Suprapubic skin (tissue), 4 donors: Measurements from ENCODE around the gene ZMYND19.

Experiments
- CTCF ChIP-seq, 2 donors: fragments of 200-600 bp in 1 of 2; fragments of 450-650 bp in 1 of 2; sonication (generic) in 1 of 2; IDR thresholded peaks; one replicate each; pipeline ENCODE4 v1.5.1; 2016 to 2019; ENCODE audit warnings: antibody characterized with exemption in 2 of 2, mild to moderate bottlenecking in 1 of 2, moderate library complexity in 1 of 2
- EP300 ChIP-seq: sonication (generic); formaldehyde crosslinking; IDR thresholded peaks from one replicate; pipeline ENCODE4 v1.6.1; 2017; ENCODE audit warnings: antibody characterized with exemption
- POLR2A ChIP-seq, 2 donors: fragments of 450-650 bp; IDR thresholded peaks; one replicate each; pipeline ENCODE4 v1.6.1; 2017; ENCODE audit warnings: antibody characterized with exemption in 2 of 2, mild to moderate bottlenecking in 2 of 2, moderate library complexity in 2 of 2
- POLR2AphosphoS5 ChIP-seq, 3 donors: sonication (generic); formaldehyde crosslinking; IDR thresholded peaks; one replicate each; pipeline ENCODE4 v1.6.1; 2017; ENCODE audit warnings: antibody characterized with exemption in 3 of 3

DNA sequence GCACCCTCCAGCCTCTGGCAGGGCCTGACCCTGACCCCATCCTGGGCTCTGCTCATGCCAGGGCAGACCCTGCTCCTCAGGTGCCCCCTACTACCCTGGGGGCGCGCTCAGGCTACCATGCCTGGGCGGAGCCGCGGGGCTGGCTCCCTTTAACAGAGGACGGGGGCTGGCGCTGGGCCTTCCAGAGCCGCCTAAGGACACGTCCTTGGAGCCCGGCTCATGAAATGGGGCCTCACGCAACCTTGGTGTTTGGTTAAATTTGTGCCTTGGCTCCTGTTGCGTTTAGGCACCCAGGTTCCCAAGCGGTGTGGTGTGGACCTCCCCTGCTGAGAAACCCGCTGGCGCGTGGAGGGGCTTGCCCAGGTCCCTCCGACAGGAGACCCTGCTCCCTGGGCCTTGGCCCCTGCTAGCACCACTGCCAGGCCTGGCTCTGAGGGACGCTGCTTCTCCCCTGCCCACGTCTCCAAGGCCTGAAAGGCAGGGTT, 25.1 kb upstream of the ZMYND19 start:
- TF ChIP-seq CTCF (IDR thresholded peaks at IDR 0.05) (no peak), EP300 (no peak), POLR2AphosphoS5 (IDR thresholded peaks at IDR 0.05) (no peak), POLR2A (IDR thresholded peaks at IDR 0.05) (no peak)
